OCI-LY3 (cell line): Measurements from ENCODE around the gene GRAMD1A.
A peak's percentile ranks its signal among the peaks of the same experiment; 100 is the strongest.
"Not testable (repeated sequence)": the region's sequence is repeated elsewhere in the genome, so short reads cannot be mapped to it uniquely, and the experiment has no call there.

Experiments used
- H2AFZ ChIP-seq: fragments of 200-600, 300-600 bp; shearing (Covaris generic); 2 replicates; pipeline ENCODE4 v1.6.0; 2014; ENCODE audit warnings: antibody characterized with exemption, low read depth, low read length
- H3K27ac ChIP-seq: fragments of 200-600, 300-600 bp; sonication (generic); 2 replicates; pipeline ENCODE4 v1.5.1; 2014; ENCODE audit warnings: mild to moderate bottlenecking, low read length, moderate library complexity, mixed read lengths
- H3K27me3 ChIP-seq: fragments of 200-600, 300-600 bp; sonication (generic); 2 replicates; pipeline ENCODE4 v1.6.1; 2014; ENCODE audit warnings: low read depth, low read length, mixed read lengths
- H3K36me3 ChIP-seq: fragments of 200-600, 300-600 bp; sonication (generic); replicated peaks from 2 replicates; pipeline ENCODE3; 2014; ENCODE audit warnings: low read depth, low read length, mixed read lengths
- H3K4me1 ChIP-seq: fragments of 300-600, 200-600 bp; sonication (generic); 2 replicates; pipeline ENCODE4 v1.6.1; 2014; ENCODE audit warnings: low read length, mixed read lengths
- H3K4me2 ChIP-seq: fragments of 200-600, 300-600 bp; sonication (generic); 2 replicates; pipeline ENCODE4 v1.6.1; 2014; ENCODE audit warnings: low read length, mixed read lengths
- H3K4me3 ChIP-seq: fragments of 300-600, 200-600 bp; sonication (generic); 2 replicates; pipeline ENCODE4 v1.5.1; 2014; ENCODE audit warnings: antibody characterized with exemption, mild to moderate bottlenecking, low read length, moderate library complexity
- H3K79me2 ChIP-seq: fragments of 300-600, 200-600 bp; shearing (Covaris generic); 2 replicates; pipeline ENCODE4 v1.6.1; 2014; ENCODE audit warnings: mild to moderate bottlenecking, low read length, mixed read lengths
- H3K9ac ChIP-seq: fragments of 300-600, 200-600 bp; shearing (Covaris generic); 2 replicates; pipeline ENCODE4 v1.6.0; 2014; ENCODE audit warnings: mild to moderate bottlenecking, low read length, moderate library complexity
- H3K9me3 ChIP-seq: fragments of 200-600, 300-600 bp; shearing (Covaris generic); 2 replicates; pipeline ENCODE4 v1.6.1; 2014; ENCODE audit warnings: low read length, mixed read lengths; ENCODE audit not compliant: insufficient read depth
- H4K20me1 ChIP-seq: fragments of 200-600, 300-600 bp; sonication (generic); 2 replicates; pipeline ENCODE4 v1.6.1; 2016; ENCODE audit warnings: low read length, mixed read lengths; ENCODE audit not compliant: insufficient read depth
- CTCF ChIP-seq: fragments of 200-600, 300-600 bp; sonication (generic); IDR thresholded peaks from 2 replicates; pipeline ENCODE4 v1.5.1; 2014; ENCODE audit warnings: antibody characterized with exemption, low read length, low read depth
- EZH2phosphoT487 ChIP-seq: fragments of 200-600 bp; shearing (Covaris generic); IDR thresholded peaks from 2 replicates; pipeline ENCODE4 v1.6.1; 2018; ENCODE audit warnings: antibody characterized with exemption, mixed run types, low read depth

Gene GRAMD1A

GRCh38 chr19:35045667-35046300 is 45.7 kb downstream of the GRAMD1A start:
- peak; percentile 36 for TF ChIP-seq CTCF
- no peak for TF ChIP-seq EZH2phosphoT487
- Histone ChIP-seq H3K9ac (no peak overlapping the region), H3K4me2 (no peak overlapping the region), H3K36me3 (no peaks in the 10 kb centered on the region), H3K4me1 (no peaks in the 10 kb centered on the region), H4K20me1 (no peaks in the 10 kb centered on the region), H3K27me3 (peaks cover 13% of the 10 kb centered on the region), H3K4me3 (no peak overlapping the region), H3K27ac (no peak overlapping the region), H3K9me3 (no peaks in the 10 kb centered on the region), H2AFZ (no peak overlapping the region; the same call in 1 of the 2 replicates), H3K79me2 (no peaks in the 10 kb centered on the region)

GRCh38 chr19:35046461-35046860 is 46.3 kb downstream of the GRAMD1A start:
- H2AFZ ChIP-seq: no peak overlapping the region
- H3K4me1 ChIP-seq: no peaks in the 10 kb centered on the region
- no peaks in the 10 kb centered on the region for H3K79me2 ChIP-seq
- H3K4me2 ChIP-seq: no peak overlapping the region
- TF ChIP-seq CTCF: no peak
- TF ChIP-seq EZH2phosphoT487: no peak
- no peak overlapping the region for H3K9ac ChIP-seq
- H3K4me3 ChIP-seq: no peak overlapping the region
- no peaks in the 10 kb centered on the region for H3K9me3 ChIP-seq
- no peaks in the 10 kb centered on the region for H4K20me1 ChIP-seq
- H3K27ac ChIP-seq: no peak overlapping the region
- H3K36me3 ChIP-seq: no peaks in the 10 kb centered on the region
- H3K27me3 ChIP-seq: peaks cover 13% of the 10 kb centered on the region

DNA sequence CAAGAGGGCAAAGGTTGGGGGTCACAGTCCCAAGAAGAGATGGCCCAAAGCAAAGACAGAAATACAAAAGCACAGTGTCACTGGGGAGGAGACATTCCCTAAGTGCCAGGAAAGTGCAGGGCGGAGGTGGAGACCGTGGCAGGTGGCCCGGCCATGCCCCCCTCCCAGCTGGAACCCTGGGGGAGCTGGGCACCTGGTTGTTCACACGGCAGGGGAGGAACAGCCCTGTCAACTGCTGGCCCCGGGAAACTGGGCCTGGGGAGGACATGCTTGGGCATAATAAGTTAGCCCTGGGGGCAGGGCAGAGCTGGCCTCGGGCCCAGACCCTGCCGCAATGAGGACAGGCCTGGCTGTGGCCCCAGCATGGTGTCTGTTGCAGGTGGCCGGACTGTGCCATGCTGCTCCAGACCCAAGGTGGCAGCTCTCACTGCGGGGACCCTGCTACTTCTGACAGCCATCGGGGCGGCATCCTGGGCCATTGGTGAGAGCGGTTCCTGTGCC is 48.8 kb downstream of the GRAMD1A start:
- Histone ChIP-seq H3K4me2 (no peak overlapping the region), H3K4me1 (no peaks in the 10 kb centered on the region), H3K27ac (no peak overlapping the region), H2AFZ (no peak overlapping the region), H3K79me2 (no peaks in the 10 kb centered on the region), H3K9ac (no peak overlapping the region), H4K20me1 (no peaks in the 10 kb centered on the region), H3K27me3 (no peaks in the 10 kb centered on the region), H3K4me3 (no peak overlapping the region), H3K36me3 (no peaks in the 10 kb centered on the region), H3K9me3 (no peaks in the 10 kb centered on the region)
- TF ChIP-seq EZH2phosphoT487: no peak

GRCh38 chr19:35049456-35049855 is 49.3 kb downstream of the GRAMD1A start:
- Histone ChIP-seq H3K36me3 (no peaks in the 10 kb centered on the region), H3K9me3 (no peaks in the 10 kb centered on the region), H3K9ac (no peak overlapping the region), H3K4me1 (no peaks in the 10 kb centered on the region), H2AFZ (no peak overlapping the region), H3K4me3 (no peak overlapping the region), H3K79me2 (no peaks in the 10 kb centered on the region), H4K20me1 (no peaks in the 10 kb centered on the region), H3K27me3 (peaks cover 2% of the 10 kb centered on the region; the same call in 1 of the 2 replicates), H3K27ac (no peak overlapping the region), H3K4me2 (no peak overlapping the region)
- TF ChIP-seq EZH2phosphoT487: no peak
- no peak for TF ChIP-seq CTCF

- not testable (repeated sequence) for H4K20me1 ChIP-seq
These were observed 50.5 kb downstream of the GRAMD1A start for GRCh38 chr19:35050662-35051061.

GRCh38 chr19:35051268-35051667 is 51.1 kb downstream of the GRAMD1A start:
- H3K9me3 ChIP-seq, H2AFZ ChIP-seq, H3K9ac ChIP-seq, H3K4me3 ChIP-seq, H3K4me2 ChIP-seq, H3K4me1 ChIP-seq, H3K79me2 ChIP-seq, H4K20me1 ChIP-seq, H3K27ac ChIP-seq, H3K36me3 ChIP-seq: not testable (repeated sequence)
- peaks cover 18% of the 10 kb centered on the region for H3K27me3 ChIP-seq

More at GRCh38 chr19:35050662-35051061, 50.5 kb downstream of the GRAMD1A start:
- H3K27me3 ChIP-seq: peaks cover 12% of the 10 kb centered on the region
- H3K36me3 ChIP-seq, H3K27ac ChIP-seq, H3K79me2 ChIP-seq, H3K4me2 ChIP-seq, H3K4me1 ChIP-seq, H3K4me3 ChIP-seq, H2AFZ ChIP-seq, H3K9me3 ChIP-seq, H3K9ac ChIP-seq: not testable (repeated sequence)
